ENCODE results near the gene PIANP.

Gene PIANP

GRCh38 chr12:6701078-6701768 lies 608 bp upstream of the PIANP start:
- DNase-seq = no peak

DNA sequence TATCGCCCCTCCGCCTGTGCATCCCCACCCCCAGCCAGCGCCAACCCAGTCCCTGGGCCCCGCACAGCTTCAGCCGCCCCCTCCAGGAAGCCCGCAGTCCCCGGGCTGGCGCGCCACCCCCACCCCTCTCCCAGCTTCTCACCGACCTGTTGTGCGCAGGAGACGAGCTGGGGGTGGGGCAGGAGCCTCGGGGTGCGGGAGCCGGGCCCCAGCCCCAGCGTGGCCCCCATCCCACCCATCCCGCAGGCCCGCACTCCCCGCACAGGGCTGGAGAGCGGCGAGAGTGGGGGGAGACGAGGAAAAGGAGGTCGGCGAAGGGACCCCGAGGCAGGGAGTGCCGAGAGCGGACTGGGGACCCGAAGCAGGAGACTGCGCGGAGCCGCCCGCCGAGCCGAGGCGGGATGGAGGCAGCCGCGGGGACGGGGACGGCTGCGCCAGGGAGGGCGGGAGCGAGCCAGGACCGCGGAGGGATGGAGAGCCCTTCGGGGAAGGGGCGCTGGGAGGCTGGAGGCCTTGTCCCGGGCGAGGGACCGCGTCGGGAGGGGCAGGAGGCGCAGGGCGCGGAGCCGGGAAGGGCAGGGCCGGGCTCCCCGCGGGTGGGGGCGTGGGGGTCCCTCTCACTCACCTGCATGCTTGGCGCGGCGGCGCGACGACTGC lies 498 bp downstream of the PIANP start:
- DNase-seq = no peak

DNA sequence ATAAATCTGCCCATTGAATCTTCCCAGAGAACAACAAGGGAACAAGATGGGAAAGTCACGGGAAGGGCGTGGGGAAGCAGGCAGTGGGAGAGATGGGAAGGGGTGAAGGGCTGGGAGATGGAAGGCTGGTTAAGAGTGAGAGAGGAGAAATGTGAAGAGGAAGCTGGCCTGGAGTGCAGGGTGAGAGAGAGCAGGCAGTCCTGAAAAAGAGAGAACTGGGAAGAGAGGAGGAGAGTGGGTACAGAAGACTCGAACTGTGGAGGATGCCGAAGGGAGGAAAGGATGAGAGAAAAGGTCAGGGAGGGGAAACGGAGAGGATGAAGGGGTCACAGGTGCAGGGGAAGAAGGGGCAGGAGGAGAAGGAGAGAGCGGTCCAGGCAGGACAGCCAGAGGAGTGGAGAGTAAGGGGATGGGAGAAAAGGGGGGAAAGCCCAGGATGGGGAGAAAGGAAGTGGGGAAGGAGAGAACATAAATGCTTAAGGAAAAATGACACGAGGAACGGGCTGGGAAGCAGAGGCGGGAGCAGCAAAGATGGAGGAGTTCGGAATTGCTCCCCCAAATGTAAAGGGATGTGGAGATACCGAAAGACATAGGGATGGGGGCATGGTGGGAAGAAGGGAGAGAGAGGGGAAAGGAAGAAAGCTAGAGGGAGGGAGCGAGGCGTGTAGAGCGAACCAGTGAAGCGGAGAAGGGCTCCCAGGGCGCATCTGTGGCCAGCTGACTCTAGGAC lies 1.2 kb downstream of the PIANP start:
- no peak for DNase-seq

- no peak for DNase-seq
These were observed 2.1 kb downstream of the PIANP start for GRCh38 chr12:6698352-6699046.

GRCh38 chr12:6697584-6698351 lies 2.8 kb downstream of the PIANP start:
- no peak for DNase-seq

GRCh38 chr12:6696690-6697583 lies 3.7 kb downstream of the PIANP start:
- DNase-seq = no peak

GRCh38 chr12:6695313-6696045 lies 5.1 kb downstream of the PIANP start:
- no peak for DNase-seq

DNA sequence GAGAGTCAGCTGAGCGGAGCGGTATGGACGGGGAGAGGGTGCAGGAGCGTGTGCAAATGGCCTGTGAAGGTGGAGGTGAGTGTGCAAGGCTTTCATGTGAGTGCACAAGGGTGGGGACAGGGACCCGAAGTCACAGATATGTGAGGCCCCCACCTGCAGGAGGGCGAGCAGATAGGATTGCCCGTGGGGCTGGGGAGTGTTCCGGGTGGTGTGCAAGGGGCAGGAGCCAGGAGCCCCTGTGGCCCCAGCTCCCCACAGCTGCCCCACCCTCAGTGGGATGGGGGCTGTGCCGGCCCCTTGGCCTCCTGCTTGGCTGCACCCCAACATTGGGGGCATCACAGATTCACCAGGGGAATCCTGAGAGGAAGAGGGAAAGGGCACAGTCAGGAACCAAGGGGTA lies 5.9 kb downstream of the PIANP start:
- DNase-seq = no peak

- no peak for DNase-seq
These were observed 6.7 kb downstream of the PIANP start for GRCh38 chr12:6693832-6694355.

DNA sequence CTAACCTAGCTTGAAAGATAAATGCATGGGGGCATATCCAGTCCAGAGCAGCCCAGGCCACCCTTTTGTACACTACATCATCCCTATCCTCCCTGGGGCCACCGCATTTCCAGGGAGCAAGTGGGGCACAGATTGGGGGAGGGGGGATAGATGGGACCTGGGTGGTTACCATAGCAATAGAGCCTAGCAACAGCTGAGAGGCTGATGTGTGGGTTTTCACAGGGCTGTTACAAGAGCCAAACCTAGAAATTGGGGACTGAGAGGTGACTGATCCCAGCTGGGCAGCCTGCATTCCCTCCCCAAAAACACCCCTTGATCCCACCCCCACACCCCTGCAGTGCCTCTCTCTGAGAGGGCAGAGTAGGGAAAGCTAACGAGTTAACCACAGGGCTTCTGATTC lies 7.7 kb downstream of the PIANP start:
- no peak for DNase-seq

- DNase-seq = no peak
These were observed 9.1 kb downstream of the PIANP start for GRCh38 chr12:6691473-6691872.

- peak; percentile 83 to 84 for DNase-seq
These were observed 11.4 kb downstream of the PIANP start, which contains the start of gene ZNF384 for GRCh38 chr12:6688999-6689882. TSS of gene ZNF384 (minus strand) at chr12:6689375. CDS start at chr12:6679520, 9,855 bp downstream.

- no peak for DNase-seq
These were observed 12.0 kb downstream of the PIANP start for GRCh38 chr12:6688543-6688998.

DNA sequence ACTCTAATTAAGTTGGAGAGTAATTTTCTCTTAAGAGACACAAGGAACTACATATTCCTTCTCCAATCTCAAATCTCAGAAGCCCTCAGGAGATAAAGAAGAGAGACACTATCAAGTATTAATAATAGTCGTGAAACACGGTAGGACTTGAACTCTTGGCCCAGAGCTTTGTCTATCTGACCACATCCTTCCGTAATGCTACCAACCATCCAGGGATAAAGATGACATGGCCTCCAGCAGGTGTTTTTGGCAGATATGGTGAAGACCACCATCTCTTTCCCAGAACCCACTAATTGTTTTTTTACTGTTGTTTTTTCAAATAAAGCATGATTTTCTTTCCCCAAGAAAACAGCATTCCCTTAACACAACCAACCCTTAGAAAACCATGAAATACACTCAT lies 14.8 kb downstream of the PIANP start:
- DNase-seq = no peak

GRCh38 chr12:6684609-6685008 lies 16.0 kb downstream of the PIANP start:
- DNase-seq = peak; percentile 35 to 40

DNA sequence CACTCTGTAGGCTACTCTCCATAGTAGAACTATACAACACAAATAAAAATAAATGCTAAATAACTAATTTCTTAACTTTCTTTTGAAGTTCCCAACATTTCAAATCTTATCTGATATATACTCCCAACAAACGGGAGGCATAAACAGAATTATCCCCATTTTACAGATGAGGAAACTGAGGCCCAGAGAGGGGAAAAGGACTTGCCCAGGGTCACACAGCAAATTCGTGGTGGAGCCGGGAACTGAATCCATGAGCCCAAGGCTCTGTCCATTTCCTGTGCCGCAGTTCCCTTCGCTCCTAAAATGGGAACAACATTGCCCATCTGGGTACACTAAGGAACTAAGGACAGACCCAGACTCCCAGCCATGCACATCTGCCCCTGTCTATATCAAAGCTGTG lies 23.7 kb downstream of the PIANP start:
- DNase-seq = no peak

- no peak for DNase-seq
These were observed 28.5 kb downstream of the PIANP start for GRCh38 chr12:6672143-6672542.

GRCh38 chr12:6667559-6668210 lies 32.9 kb downstream of the PIANP start:
- DNase-seq = no peak

DNA sequence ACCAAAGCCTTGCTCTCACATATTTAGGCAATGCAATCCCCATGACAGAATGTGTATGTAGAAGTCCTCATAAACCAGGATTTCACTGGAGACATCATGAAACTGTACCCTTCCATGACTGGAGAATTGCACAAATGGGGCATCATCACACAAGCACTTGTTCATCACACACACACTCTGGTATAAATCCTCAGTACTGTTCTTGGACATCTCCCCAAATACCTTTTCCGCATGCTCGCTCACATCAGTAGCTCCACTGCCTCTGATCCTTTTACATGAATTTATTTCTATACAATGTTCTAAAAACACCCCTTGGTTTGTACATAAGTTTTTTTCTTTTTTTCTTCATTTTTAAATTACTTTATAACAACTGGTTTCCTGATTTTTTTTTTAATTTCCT lies 34.4 kb downstream of the PIANP start:
- DNase-seq = no peak
